ENCODE measurements around the gene ZBTB8A. TPM values are rescaled to one million over a fixed set of nuclear protein-coding genes. Genes with fewer than 3 reads are reported as not detected.

Gene ZBTB8A
- total and polyA plus RNA-seq, 4 donors, result 0.93 to 3.3 (median 1.3) TPM

DNA sequence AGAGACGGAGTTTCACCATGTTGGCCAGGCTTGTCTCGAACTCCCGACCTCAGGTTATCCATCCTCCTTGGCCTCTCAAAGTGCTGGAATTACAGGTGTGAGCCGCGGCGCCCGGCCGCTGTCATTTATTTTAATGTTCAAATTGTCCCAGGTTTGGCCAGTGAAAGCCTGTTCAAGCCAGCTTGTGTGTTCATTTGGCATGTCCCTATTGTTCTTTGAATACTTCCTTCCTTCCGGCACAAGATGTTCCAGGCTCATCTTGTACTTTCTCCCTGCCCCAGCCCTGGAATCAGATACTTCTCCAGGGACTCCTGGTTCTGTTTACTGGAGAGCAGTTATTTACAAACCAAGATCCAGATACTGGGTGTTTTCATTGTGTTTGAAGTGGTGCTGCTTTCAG is 37.4 kb upstream of the ZBTB8A start:
- no peaks in the 10 kb centered on the region for H3K27me3 ChIP-seq (ENCODE audit: control insufficient read depth in 4 of 4, insufficient read depth in 4 of 4, low read length in 3 of 4)
- H3K27ac ChIP-seq (ENCODE audit: low read depth in 1 of 2, low read length in 2 of 2), result no peak overlapping the region
- H3K36me3 ChIP-seq (ENCODE audit: control insufficient read depth in 4 of 4, insufficient read depth in 3 of 4, low read depth in 1 of 4, low read length in 3 of 4), result no peaks in the 10 kb centered on the region
- H3K4me3 ChIP-seq (ENCODE audit: low read depth in 1 of 3, low read length in 3 of 3), result no peak overlapping the region
- no peak for DNase-seq (ENCODE audit: low spot score)
- H3K4me1 ChIP-seq (ENCODE audit: control insufficient read depth in 4 of 4, insufficient read depth in 4 of 4, low read length in 3 of 4), result peaks cover 0 to 3% (median 1%) of the 10 kb centered on the region in 4 donors
- TF ChIP-seq TAF1 (conservative IDR thresholded peaks at IDR 0.05) (no peak), YY1 (IDR thresholded peaks at IDR 0.05) (no peak), NR2F2 (IDR thresholded peaks at IDR 0.05) (peak; percentile 71), EGR1 (IDR thresholded peaks at IDR 0.05; ENCODE audit: low read depth in 2 of 2) (no peak), CTCF (IDR thresholded peaks at IDR 0.05; ENCODE audit: low read depth, low read length, missing input control) (no peak), ZBTB33 (IDR thresholded peaks at IDR 0.05) (no peak), RAD21 (IDR thresholded peaks at IDR 0.05) (no peak), GABPA (IDR thresholded peaks at IDR 0.05 in 1 of 2, conservative IDR thresholded peaks at IDR 0.05 in 1 of 2) (no peak), HNF4A (conservative IDR thresholded peaks at IDR 0.05) (no peak), FOXA1 (IDR thresholded peaks at IDR 0.05) (no peak), FOXA2 (IDR thresholded peaks at IDR 0.05) (no peak), SP1 (IDR thresholded peaks at IDR 0.05) (peak; percentile 80), HNF4G (IDR thresholded peaks at IDR 0.05) (no peak), RXRA (IDR thresholded peaks at IDR 0.05) (no peak), JUND (IDR thresholded peaks at IDR 0.05) (no peak)
- TF ChIP-seq, protein P1, sequence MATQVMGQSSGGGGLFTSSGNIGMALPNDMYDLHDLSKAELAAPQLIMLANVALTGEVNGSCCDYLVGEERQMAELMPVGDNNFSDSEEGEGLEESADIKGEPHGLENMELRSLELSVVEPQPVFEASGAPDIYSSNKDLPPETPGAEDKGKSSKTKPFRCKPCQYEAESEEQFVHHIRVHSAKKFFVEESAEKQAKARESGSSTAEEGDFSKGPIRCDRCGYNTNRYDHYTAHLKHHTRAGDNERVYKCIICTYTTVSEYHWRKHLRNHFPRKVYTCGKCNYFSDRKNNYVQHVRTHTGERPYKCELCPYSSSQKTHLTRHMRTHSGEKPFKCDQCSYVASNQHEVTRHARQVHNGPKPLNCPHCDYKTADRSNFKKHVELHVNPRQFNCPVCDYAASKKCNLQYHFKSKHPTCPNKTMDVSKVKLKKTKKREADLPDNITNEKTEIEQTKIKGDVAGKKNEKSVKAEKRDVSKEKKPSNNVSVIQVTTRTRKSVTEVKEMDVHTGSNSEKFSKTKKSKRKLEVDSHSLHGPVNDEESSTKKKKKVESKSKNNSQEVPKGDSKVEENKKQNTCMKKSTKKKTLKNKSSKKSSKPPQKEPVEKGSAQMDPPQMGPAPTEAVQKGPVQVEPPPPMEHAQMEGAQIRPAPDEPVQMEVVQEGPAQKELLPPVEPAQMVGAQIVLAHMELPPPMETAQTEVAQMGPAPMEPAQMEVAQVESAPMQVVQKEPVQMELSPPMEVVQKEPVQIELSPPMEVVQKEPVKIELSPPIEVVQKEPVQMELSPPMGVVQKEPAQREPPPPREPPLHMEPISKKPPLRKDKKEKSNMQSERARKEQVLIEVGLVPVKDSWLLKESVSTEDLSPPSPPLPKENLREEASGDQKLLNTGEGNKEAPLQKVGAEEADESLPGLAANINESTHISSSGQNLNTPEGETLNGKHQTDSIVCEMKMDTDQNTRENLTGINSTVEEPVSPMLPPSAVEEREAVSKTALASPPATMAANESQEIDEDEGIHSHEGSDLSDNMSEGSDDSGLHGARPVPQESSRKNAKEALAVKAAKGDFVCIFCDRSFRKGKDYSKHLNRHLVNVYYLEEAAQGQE (IDR thresholded peaks at IDR 0.05), result no peak
- no peaks in the 10 kb centered on the region for H3K9me3 ChIP-seq (ENCODE audit: control insufficient read depth in 4 of 4, low read length in 3 of 4)
- 85% methylated on average over 9 of the region's 9 CpGs for WGBS
- no peak overlapping the region for H3K9ac ChIP-seq (ENCODE audit: low read depth in 1 of 2, low read length in 2 of 2)

- 94% methylated on average over 7 of the region's 7 CpGs for WGBS
These were observed 36.1 kb upstream of the ZBTB8A start for GRCh38 chr1:32503153-32503552.

More at GRCh38 chr1:32503153-32503552, 36.1 kb upstream of the ZBTB8A start:
- H3K9me3 ChIP-seq (ENCODE audit: control insufficient read depth in 4 of 4, low read length in 3 of 4), result no peaks in the 10 kb centered on the region
- DNase-seq (ENCODE audit: low spot score), result no peak
- TF ChIP-seq FOXA2 (IDR thresholded peaks at IDR 0.05) (no peak), NR2F2 (IDR thresholded peaks at IDR 0.05) (no peak), EGR1 (IDR thresholded peaks at IDR 0.05; ENCODE audit: low read depth in 2 of 2) (no peak), HNF4G (IDR thresholded peaks at IDR 0.05) (no peak), TAF1 (conservative IDR thresholded peaks at IDR 0.05) (no peak), FOXA1 (IDR thresholded peaks at IDR 0.05) (no peak), CTCF (IDR thresholded peaks at IDR 0.05; ENCODE audit: low read depth, low read length, missing input control) (no peak), RXRA (IDR thresholded peaks at IDR 0.05) (no peak), HNF4A (conservative IDR thresholded peaks at IDR 0.05) (no peak), GABPA (IDR thresholded peaks at IDR 0.05 in 1 of 2, conservative IDR thresholded peaks at IDR 0.05 in 1 of 2) (no peak), SP1 (IDR thresholded peaks at IDR 0.05) (no peak), JUND (IDR thresholded peaks at IDR 0.05) (no peak), MAX (IDR thresholded peaks at IDR 0.05) (no peak)
- TF ChIP-seq, protein P2, sequence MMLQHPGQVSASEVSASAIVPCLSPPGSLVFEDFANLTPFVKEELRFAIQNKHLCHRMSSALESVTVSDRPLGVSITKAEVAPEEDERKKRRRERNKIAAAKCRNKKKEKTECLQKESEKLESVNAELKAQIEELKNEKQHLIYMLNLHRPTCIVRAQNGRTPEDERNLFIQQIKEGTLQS (IDR thresholded peaks at IDR 0.05), result no peak
- TF ChIP-seq, protein P1 (IDR thresholded peaks at IDR 0.05), result no peak
- H3K9ac ChIP-seq (ENCODE audit: low read depth in 1 of 2, low read length in 2 of 2), result no peak overlapping the region
- H3K27me3 ChIP-seq (ENCODE audit: control insufficient read depth in 4 of 4, insufficient read depth in 4 of 4, low read length in 3 of 4), result no peaks in the 10 kb centered on the region
- no peak overlapping the region for H3K27ac ChIP-seq (ENCODE audit: low read depth in 1 of 2, low read length in 2 of 2)
- no peaks in the 10 kb centered on the region for H3K36me3 ChIP-seq (ENCODE audit: control insufficient read depth in 4 of 4, insufficient read depth in 3 of 4, low read depth in 1 of 4, low read length in 3 of 4)
- peaks cover 0 to 3% (median 1%) of the 10 kb centered on the region in 4 donors for H3K4me1 ChIP-seq (ENCODE audit: control insufficient read depth in 4 of 4, insufficient read depth in 4 of 4, low read length in 3 of 4)
- no peak overlapping the region for H3K4me3 ChIP-seq (ENCODE audit: low read depth in 1 of 3, low read length in 3 of 3)
